HG03575 (cell line): ENCODE measurements around the gene FIGLA.
"Not testable (repeated sequence)": the region's sequence is repeated elsewhere in the genome, so short reads cannot be mapped to it uniquely, and the experiment has no call there.

Experiments
- ATAC-seq: cut with Tn5 transposase; IDR thresholded peaks from one replicate; pipeline ENCODE4 v1.9.1; 2021; ENCODE audit not compliant: unreplicated experiment, insufficient number of reproducible peaks, low FRiP score; ENCODE audit errors: extremely low read depth

Gene FIGLA

DNA sequence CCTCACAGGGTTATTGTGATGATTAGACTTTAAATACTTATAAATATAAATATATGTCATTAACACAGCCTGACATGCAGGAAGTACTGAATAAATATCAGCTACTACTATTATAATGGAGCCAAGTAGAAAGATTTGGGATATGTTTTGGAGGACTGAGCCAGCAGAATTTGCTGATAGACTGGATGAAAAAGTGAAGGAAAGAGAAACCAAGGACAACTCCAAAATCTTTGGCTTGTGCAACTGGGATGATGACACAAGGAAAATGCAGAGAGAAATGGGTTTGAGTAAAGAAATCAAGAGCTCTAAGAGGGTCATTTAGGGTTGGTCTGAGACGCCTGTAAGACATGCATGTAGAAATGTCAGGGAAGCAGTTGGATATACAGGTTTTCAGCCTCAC, 38.0 kb downstream of the FIGLA start:
- ATAC-seq, result no peak

GRCh38 chr2:70751881-70752280, 38.6 kb downstream of the FIGLA start:
- no peak for ATAC-seq

DNA sequence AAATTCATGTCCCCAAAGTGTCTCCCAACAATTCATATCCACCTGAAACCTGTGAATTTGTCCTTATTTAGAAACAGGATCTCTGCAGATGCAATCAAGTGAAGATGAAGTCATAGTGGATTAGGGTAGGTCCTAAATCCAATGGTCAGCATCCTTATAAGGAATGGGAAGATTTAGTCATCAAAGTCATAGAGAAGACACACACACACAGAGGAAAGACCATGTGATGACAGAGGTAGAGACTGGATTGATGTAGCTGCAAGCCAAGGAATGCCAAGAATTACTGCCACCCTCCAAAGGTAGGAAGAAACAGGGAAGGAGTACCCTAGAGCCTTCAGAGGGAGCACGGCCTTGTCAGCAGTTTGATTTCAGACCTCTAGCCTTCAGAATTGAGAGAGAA, 40.1 kb downstream of the FIGLA start:
- ATAC-seq, result no peak

DNA sequence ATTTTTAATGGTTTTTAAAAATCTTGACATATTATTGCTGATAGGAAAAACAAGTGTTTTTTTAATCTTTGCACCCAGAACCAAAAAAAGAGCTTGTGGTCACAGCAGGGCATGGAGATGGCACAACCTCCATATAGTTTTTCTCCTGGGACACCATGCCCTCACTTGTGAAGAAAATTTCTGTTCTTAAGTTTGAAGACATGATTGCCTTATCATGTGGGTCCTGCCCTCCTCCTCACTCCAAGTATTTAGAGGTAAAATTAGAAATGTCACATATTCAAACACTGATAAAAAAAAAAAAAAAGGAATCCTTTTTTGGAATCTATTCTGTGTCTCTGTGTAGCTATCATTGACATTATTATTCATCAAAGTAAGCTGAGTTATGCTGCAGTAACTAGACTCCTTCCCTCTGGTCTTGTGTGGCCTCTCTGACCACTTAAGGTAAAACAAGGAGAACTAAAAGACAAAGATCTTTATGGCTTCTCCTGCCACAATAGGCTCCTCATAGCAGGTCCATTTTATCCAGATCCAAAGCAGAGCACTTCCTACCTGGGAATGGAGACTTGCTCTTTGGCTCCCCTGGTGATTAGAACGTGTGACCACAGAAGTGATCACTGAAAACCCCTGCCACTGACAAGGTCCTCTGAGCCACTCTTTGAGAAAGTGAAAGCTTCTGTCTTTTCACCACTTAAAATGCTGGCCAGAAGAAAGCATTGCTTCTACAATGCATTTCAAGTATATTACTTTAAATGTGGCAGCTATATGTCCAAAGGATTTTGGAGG, 42.2 kb downstream of the FIGLA start:
- ATAC-seq, result no peak

GRCh38 chr2:70747284-70747683, 43.2 kb downstream of the FIGLA start:
- no peak for ATAC-seq

GRCh38 chr2:70746094-70746974, 44.1 kb downstream of the FIGLA start:
- no peak for ATAC-seq

GRCh38 chr2:70745276-70745825, 45.1 kb downstream of the FIGLA start:
- ATAC-seq, result no peak

DNA sequence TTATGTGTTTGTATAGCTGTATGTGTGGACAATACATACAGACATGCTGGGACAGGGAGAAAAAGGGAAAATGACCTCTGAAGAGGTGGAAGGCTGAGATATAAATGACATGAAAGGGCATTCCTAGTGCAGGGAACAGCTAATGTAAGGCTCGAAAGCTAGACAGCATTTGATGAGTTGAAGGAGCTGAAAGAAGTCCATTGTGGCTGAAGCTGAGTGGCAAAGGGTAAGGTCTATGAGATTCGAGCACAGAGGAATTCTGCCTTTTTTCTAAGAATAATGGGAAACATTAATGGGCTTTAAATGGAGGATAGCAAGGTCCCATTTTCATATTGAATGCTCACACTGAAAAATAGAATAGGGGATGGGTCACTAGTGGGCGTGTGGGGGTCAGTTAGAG, 46.0 kb downstream of the FIGLA start:
- no peak for ATAC-seq

DNA sequence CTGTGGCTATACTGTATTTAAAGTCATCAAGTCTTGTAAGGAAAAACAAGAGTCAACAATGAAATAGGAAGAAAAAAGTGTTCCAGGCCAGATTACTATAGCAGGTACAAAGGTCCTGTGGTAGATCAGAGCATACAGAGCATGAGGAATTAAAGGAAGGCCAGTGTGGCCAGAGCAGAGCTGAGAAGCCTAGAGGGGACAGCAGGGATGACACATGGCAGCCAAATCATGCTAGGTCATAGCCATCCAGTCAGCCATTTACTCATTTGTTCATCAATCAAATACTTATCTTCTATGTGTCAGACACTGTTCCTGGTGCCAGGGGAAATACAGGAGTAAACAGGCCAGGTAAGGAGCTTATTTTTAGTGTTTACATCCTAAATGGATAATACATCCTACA, 46.8 kb downstream of the FIGLA start:
- no peak for ATAC-seq

DNA sequence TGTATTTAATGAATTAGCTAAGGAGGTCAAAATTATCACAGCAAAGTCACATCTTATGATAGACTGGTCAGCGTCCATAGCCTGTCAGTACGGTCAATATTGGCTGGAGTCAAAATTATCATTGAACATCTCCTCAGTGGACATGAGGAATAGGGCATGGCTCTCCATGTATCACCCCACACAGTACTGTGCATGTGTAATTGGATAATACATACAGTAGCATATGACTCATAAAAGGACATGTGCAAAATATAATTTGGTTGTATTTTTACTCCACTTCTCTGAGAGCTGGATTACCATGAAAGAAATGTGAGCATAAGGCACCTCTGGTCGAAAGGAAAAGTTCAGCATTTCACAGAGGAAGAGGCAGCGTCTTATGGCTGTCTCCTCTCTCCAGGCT, 47.4 kb downstream of the FIGLA start:
- no peak for ATAC-seq

DNA sequence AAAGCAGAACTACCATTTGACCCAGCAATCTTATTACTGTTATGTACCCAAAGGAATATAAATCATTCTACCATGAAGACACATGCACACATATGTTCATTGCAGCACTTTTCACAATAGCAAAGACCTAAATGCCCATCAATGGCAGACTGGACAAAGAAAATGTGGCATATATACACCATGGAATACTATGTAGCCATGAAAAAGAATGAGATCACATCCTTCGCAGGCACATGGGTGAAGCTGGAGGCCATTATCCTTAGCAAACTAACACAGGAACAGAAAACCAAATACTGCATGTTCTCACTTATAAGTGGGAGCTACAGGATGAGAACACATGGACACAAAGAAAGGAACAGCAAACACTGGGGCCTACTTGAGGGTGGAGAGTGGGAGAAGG, 51.0 kb downstream of the FIGLA start:
- not testable (repeated sequence) for ATAC-seq

- no peak for ATAC-seq
Observed at GRCh38 chr2:70738159-70738558, 52.3 kb downstream of the FIGLA start.

DNA sequence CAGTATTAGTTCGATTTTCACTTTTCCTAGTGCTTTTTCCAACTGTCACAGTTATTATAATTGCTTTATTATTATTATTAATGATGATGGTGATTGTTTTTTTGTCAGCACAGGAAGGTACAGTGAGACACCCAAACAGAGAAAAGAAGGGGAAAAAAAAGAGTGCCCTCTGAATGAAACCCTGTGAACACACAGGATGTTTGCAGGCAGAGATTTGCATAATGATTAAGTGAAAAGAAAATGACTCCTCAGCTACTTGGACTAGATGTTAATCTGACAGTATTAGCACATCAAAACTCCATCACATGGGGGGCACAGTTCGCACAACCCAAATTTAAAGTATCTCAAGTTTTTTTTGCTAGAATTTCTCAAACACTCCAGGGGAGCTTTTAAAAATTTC, 55.4 kb downstream of the FIGLA start:
- ATAC-seq, result no peak

GRCh38 chr2:70733646-70734180, 56.7 kb downstream of the FIGLA start:
- no peak for ATAC-seq

DNA sequence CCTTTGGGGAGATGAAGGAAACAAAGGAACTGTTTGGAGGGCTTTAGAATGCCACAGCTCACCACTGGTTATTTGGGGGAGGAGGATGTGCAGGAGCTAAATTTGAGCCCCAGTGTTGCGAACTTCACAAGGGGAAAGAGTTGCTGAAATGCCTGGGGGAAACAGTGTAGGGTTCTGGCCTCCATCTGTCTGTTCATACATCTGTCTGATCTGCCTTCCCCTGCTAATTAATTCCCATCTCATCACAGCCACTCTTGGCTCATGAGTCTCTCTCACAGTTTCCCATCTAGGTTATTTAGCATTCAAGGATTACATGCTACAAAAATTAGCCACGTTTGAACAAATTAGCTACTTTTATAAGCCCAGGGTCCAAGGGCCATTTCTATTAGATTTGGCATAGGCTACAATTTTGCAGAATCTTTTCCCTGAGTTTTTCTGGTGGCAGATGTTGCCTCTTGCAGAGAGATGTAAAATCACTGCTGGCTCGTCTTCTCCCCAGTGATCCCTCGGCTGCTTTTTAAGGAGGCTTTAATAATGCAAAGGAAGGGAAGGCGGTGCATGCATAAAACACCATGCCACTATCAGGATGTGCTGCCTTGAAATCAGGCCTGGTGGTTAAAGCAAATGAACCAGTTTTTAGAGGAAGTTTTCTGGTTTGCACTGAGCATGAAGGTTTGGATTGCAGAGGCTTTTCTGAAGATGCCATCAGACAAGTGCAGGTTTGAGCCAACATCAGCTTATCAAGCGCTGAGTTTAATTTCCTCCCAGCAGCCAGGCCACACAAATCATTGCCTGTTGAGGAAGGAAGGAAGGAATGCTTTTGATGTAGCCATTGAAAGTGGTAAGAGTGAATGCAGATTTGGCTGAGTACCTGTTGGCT, 57.4 kb downstream of the FIGLA start:
- no peak for ATAC-seq

DNA sequence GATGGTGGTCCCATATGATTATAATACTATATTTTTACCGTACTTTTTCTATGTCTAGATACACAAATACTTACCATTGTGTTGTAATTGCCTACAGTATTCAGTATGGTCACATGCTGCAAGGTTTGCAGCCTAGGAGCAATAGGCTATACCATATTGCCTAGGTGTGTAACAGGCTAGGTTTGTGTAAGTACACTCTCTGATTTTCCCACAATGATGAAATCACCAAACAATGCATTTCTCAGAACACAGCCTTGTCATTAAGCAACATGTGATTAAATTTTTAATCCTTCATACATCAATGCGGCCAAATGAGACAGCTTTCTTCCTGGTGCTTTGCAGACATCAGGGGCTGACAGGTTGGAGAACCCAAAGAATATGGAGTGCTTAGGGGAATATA, 59.7 kb downstream of the FIGLA start:
- no peak for ATAC-seq

DNA sequence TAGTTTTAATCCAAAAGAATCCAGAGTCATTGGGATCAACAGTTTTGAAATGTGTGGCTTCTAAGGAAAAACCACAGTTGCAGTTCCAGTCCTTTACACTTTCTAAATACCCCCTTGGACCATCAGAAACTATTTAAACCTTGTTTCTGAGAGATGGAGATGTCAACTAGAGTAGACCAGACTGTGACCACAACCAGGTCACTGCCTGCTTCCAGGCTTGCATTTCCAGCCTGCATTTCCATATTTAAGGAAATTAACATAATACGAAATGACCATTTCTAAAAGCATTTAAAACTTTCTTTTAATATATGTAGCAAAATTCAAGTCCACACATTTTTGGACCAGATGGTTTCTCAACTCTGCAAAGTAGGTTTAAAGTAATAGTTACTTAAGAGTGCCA, 60.8 kb downstream of the FIGLA start:
- ATAC-seq, result no peak

GRCh38 chr2:70728128-70728527, 62.3 kb downstream of the FIGLA start:
- ATAC-seq, result no peak
